ENCODE measurements around the gene SMG7. TPM values are rescaled to one million over a fixed set of nuclear protein-coding genes. Genes with fewer than 3 reads are reported as not detected.
A peak's percentile ranks its signal among the peaks of the same experiment; 100 is the strongest.
"Not testable (repeated sequence)": the region's sequence is repeated elsewhere in the genome, so short reads cannot be mapped to it uniquely, and the experiment has no call there.

Gene SMG7
- total RNA-seq: 10 to 100 TPM; 69.0 to 74.3 (median 70.3) TPM

DNA sequence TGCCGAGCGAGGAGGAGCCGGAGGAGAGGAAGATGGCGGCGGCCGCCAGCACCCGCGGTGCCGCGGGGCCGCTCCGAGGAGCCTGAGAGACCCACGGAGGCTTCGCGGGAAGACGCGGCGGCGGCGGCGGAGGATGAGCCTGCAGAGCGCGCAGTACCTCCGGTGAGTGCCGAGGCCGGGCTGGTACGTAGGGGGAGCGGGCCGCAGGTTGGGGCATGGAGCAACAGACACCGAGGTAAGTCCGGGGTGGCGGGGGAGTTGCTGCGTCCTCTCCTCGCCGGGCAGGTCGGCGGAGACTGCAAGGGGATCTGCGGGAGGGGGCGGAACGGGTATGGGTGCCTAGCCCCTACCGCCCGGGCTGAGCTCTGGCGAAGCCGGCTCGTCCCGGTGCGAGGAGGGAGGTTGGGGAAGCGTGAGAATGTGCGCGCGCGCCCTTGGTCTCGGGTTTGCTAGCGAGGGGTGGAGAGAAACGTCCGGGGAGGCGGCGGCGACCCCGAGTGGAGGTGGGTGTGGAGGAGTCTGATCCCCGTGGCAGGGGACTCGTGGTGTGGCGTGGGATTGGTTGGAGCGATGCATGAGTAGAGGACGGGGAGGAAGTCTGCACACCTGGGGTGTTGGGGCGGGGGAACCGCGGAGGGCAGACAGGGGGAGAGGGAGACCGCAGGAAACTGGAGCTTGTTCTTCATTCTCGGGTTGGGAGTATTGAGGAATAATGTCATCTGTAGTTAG, at the start of gene SMG7:
TSS of gene SMG7 (plus strand) at position 12 of the 729 bp plus-strand sequence. CDS start at position 134, 122 bp downstream.
- no peaks in the 10 kb centered on the region for H3K9me3 Mint-ChIP-seq
- no peaks in the 10 kb centered on the region for H3K27me3 Mint-ChIP-seq (ENCODE audit: low read depth)
- peaks cover 7% of the 10 kb centered on the region for H3K36me3 Mint-ChIP-seq (ENCODE audit: insufficient read depth)
- ATAC-seq (peak; percentile 2 to 4), DNase-seq (peak; percentile 47)
- H3K4me3 Mint-ChIP-seq: peak within 1 kb of the TSS; percentile 89
- H3K4me1 Mint-ChIP-seq (ENCODE audit: low read depth): peaks cover 34% of the 10 kb centered on the region

- ATAC-seq (no peak), DNase-seq (no peak)
- Mint-ChIP-seq H3K27me3 (ENCODE audit: low read depth) (peaks cover 41% of the 10 kb centered on the region), H3K9me3 (no peaks in the 10 kb centered on the region), H3K4me1 (ENCODE audit: low read depth) (peaks cover 3% of the 10 kb centered on the region), H3K4me3 (no peak overlapping the region), H3K36me3 (ENCODE audit: insufficient read depth) (no peaks in the 10 kb centered on the region)
Measured at GRCh38 chr1:183423541-183423940, 48.8 kb upstream of the SMG7 start.

DNA sequence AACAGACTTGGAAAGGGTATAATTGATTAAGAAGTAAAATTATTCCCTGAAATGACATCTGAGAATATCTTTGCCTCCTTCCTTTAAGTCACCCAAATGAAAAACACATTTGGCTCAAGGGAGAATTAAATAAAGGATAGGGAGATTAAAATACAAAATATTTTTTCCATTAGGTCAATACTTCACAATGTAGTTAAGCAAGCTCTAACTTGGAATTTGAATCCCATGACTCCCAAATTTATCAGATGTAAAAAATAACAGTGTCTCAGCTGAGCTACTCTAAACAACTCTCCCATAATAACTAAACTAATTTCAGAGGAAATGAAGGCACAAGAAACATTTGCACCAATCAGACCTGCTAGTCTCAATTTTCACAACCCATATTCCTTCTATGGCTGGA, 47.6 kb upstream of the SMG7 start:
- H3K27me3 Mint-ChIP-seq (ENCODE audit: low read depth): peaks cover 33% of the 10 kb centered on the region
- H3K36me3 Mint-ChIP-seq (ENCODE audit: insufficient read depth): no peaks in the 10 kb centered on the region
- DNase-seq (no peak), ATAC-seq (no peak)
- no peak overlapping the region for H3K4me3 Mint-ChIP-seq
- no peaks in the 10 kb centered on the region for H3K9me3 Mint-ChIP-seq
- H3K4me1 Mint-ChIP-seq (ENCODE audit: low read depth): no peaks in the 10 kb centered on the region

DNA sequence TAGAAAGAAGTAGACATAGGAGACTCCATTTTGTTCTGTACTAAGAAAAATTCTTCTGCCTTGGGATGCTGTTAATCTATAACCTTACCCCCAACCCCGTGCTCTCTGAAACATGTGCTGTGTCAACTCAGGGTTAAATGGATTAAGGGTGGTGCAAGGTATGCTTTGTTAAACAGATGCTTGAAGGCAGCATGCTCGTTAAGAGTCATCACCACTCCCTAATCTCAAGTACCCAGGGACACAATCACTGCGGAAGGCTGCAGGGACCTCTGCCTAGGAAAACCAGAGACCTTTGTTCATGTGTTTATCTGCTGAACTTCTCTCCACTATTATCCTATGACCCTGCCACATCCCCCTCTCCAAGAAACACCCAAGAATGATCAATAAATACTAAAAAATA, 44.7 kb upstream of the SMG7 start:
- not testable (repeated sequence) for H3K9me3 Mint-ChIP-seq, ATAC-seq

GRCh38 chr1:183431840-183432547, 40.3 kb upstream of the SMG7 start:
- Mint-ChIP-seq H3K4me1 (ENCODE audit: low read depth) (no peaks in the 10 kb centered on the region), H3K36me3 (ENCODE audit: insufficient read depth) (no peaks in the 10 kb centered on the region), H3K27me3 (ENCODE audit: low read depth) (peaks cover 20% of the 10 kb centered on the region), H3K4me3 (no peak overlapping the region), H3K9me3 (no peaks in the 10 kb centered on the region)
- DNase-seq (no peak), ATAC-seq (no peak)

More for the DNA sequence above, 44.7 kb upstream of the SMG7 start:
- DNase-seq; H3K36me3 Mint-ChIP-seq (ENCODE audit: insufficient read depth); H3K4me3 Mint-ChIP-seq; H3K4me1 Mint-ChIP-seq (ENCODE audit: low read depth): not testable (repeated sequence)
- H3K27me3 Mint-ChIP-seq (ENCODE audit: low read depth): peaks cover 25% of the 10 kb centered on the region

DNA sequence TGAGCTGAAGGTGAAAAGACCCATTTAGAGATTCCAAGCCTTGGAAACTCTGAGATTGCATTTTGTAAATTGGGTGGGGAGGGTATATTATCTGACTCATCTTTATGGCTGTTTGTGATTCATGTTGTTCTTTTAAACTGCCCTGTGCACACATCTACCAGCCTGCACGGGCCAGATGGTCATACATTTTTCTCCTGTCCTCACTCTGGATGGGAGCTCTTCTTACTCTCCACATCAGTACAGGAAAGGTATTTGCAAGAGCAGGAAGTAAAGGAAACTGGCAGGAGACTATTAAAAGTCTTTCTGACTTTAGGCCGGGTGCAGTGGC, 39.8 kb upstream of the SMG7 start:
- H3K9me3 Mint-ChIP-seq: no peaks in the 10 kb centered on the region
- no peak overlapping the region for H3K4me3 Mint-ChIP-seq
- DNase-seq: no peak
- H3K36me3 Mint-ChIP-seq (ENCODE audit: insufficient read depth): no peaks in the 10 kb centered on the region
- ATAC-seq: no peak
- H3K27me3 Mint-ChIP-seq (ENCODE audit: low read depth): peaks cover 20% of the 10 kb centered on the region
- H3K4me1 Mint-ChIP-seq (ENCODE audit: low read depth): no peaks in the 10 kb centered on the region

DNA sequence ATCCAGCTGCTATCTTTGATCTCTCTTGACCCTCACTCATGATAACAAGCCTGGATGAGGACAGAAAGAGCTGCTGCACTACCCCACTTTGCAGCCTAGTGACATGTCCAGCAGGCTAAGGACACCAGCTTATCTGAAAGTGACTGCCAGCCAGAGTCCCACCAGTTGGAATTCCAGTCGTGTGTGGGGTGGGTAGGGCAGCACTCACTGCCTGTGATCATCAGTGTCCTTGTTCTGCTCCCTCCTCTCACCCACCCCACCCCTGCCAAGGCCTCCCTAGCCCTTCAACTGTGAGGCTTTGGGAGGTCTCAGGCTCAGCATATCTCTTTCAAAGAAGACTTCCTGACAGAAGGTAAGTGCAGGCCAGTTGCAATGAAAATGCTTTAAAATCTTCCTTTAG, 38.6 kb upstream of the SMG7 start:
- no peaks in the 10 kb centered on the region for H3K36me3 Mint-ChIP-seq (ENCODE audit: insufficient read depth)
- no peak overlapping the region for H3K4me3 Mint-ChIP-seq
- no peak for DNase-seq
- no peak for ATAC-seq
- H3K27me3 Mint-ChIP-seq (ENCODE audit: low read depth): peaks cover 18% of the 10 kb centered on the region
- H3K4me1 Mint-ChIP-seq (ENCODE audit: low read depth): no peaks in the 10 kb centered on the region
- H3K9me3 Mint-ChIP-seq: no peaks in the 10 kb centered on the region

DNA sequence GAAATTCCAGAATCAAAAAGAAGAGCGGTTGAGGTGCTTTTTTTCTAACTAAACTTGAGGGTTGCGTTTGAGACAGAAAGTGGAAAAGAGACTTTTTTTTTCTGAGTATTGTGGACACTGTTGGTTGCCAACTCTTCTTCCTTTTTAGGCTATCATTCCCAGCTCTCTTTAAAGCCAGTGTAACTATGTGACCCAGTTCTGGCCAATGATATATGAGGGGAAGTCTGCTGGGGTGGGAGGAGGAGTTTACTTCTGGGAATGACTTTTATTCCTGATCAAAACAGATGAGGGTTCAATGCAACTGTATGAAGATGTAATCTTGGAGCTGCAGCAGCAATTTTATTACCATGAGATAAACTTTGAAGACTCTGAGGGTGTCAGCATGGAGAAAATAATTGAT, 36.8 kb upstream of the SMG7 start:
- H3K4me1 Mint-ChIP-seq (ENCODE audit: low read depth): no peaks in the 10 kb centered on the region
- H3K4me3 Mint-ChIP-seq: no peak overlapping the region
- DNase-seq (no peak), ATAC-seq (no peak)
- no peaks in the 10 kb centered on the region for H3K9me3 Mint-ChIP-seq
- H3K36me3 Mint-ChIP-seq (ENCODE audit: insufficient read depth): no peaks in the 10 kb centered on the region
- H3K27me3 Mint-ChIP-seq (ENCODE audit: low read depth): peaks cover 14% of the 10 kb centered on the region

DNA sequence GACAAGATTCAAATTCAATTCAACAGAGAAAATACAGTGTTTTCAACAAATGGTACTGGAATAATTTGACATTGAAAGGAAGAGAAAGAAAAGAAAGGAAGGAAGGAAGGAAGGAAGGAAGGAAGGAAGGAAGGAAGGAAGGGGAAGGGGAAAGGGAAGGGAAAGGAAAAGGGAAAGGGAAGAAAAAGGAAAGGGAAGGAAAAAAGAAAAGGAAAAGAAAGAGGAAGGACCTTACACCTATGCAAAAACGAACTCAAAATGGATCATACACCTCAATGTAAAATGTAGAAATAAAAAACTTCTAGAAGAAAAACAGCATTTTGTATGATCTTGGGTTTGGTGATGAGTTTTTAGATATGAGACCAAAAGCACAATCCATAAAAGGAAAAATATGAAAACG, 34.2 kb upstream of the SMG7 start:
- no peaks in the 10 kb centered on the region for H3K9me3 Mint-ChIP-seq

GRCh38 chr1:183443011-183443410, 29.3 kb upstream of the SMG7 start:
- Mint-ChIP-seq H3K36me3 (ENCODE audit: insufficient read depth) (no peaks in the 10 kb centered on the region), H3K4me1 (ENCODE audit: low read depth) (no peaks in the 10 kb centered on the region), H3K4me3 (no peak overlapping the region), H3K27me3 (ENCODE audit: low read depth) (peaks cover 2% of the 10 kb centered on the region), H3K9me3 (no peaks in the 10 kb centered on the region)
- DNase-seq (no peak), ATAC-seq (no peak)

More for the DNA sequence above, 34.2 kb upstream of the SMG7 start:
- H3K4me1 Mint-ChIP-seq (ENCODE audit: low read depth): no peaks in the 10 kb centered on the region
- peaks cover 9% of the 10 kb centered on the region for H3K27me3 Mint-ChIP-seq (ENCODE audit: low read depth)
- ATAC-seq (no peak), DNase-seq (no peak)
- H3K36me3 Mint-ChIP-seq (ENCODE audit: insufficient read depth): no peaks in the 10 kb centered on the region
- no peak overlapping the region for H3K4me3 Mint-ChIP-seq

GRCh38 chr1:183443466-183443865, 28.8 kb upstream of the SMG7 start:
- DNase-seq (no peak), ATAC-seq (no peak)
- Mint-ChIP-seq H3K9me3 (no peaks in the 10 kb centered on the region), H3K4me3 (no peak overlapping the region), H3K27me3 (ENCODE audit: low read depth) (peaks cover 2% of the 10 kb centered on the region), H3K4me1 (ENCODE audit: low read depth) (no peaks in the 10 kb centered on the region), H3K36me3 (ENCODE audit: insufficient read depth) (no peaks in the 10 kb centered on the region)

GRCh38 chr1:183444243-183444642, 28.1 kb upstream of the SMG7 start:
- ATAC-seq (no peak), DNase-seq (no peak)
- Mint-ChIP-seq H3K27me3 (ENCODE audit: low read depth) (peaks cover 2% of the 10 kb centered on the region), H3K4me3 (no peak overlapping the region), H3K36me3 (ENCODE audit: insufficient read depth) (no peaks in the 10 kb centered on the region), H3K9me3 (no peaks in the 10 kb centered on the region), H3K4me1 (ENCODE audit: low read depth) (no peaks in the 10 kb centered on the region)

GRCh38 chr1:183449223-183449770, 23.0 kb upstream of the SMG7 start:
- no peaks in the 10 kb centered on the region for H3K4me1 Mint-ChIP-seq (ENCODE audit: low read depth)
- peaks cover 5% of the 10 kb centered on the region for H3K27me3 Mint-ChIP-seq (ENCODE audit: low read depth)
- H3K36me3 Mint-ChIP-seq (ENCODE audit: insufficient read depth): no peaks in the 10 kb centered on the region
- DNase-seq (no peak), ATAC-seq (no peak)
- H3K4me3 Mint-ChIP-seq: no peak overlapping the region
- H3K9me3 Mint-ChIP-seq: no peaks in the 10 kb centered on the region

DNA sequence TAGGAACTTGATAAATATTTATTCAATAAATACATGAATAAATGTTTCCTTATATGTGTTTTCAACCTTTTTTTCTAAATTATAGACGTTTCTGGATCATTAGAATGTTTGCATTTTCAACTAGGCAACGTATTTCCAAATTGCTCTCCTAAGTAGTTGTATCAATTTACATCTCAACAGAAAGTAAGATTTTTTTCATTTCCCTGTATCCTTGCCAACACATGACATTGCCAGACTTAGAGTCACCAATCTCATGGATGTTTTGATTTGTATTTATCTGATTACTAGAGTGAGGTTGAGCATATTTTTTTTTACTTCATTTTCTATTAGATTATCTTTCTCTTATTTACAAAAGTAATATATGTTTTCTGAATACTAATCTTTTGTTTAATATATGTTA, 22.2 kb upstream of the SMG7 start:
- peaks cover 12% of the 10 kb centered on the region for H3K27me3 Mint-ChIP-seq (ENCODE audit: low read depth)
- no peaks in the 10 kb centered on the region for H3K36me3 Mint-ChIP-seq (ENCODE audit: insufficient read depth)
- H3K4me1 Mint-ChIP-seq (ENCODE audit: low read depth): no peaks in the 10 kb centered on the region
- no peak for DNase-seq
- no peak for ATAC-seq
- H3K4me3 Mint-ChIP-seq: no peak overlapping the region
- no peaks in the 10 kb centered on the region for H3K9me3 Mint-ChIP-seq

DNA sequence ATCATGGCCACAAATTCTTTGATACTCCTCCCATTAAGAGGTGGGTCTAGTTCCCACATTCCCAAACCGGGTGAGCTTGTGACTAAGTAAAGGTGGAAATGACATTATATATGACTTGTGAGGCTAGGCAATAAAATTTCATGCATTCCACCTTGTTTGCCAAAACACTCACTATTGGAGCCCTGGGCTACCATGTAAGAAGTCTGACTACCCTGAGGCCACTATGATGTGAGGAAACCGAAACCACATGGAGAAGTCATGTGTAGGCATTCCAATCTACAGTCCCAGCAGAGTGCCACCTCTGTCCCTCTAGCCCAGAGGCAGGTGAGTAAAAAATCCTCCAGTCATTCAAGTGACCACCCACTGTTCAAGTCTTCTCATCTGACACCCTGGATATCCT, 17.9 kb upstream of the SMG7 start:
- no peak for DNase-seq

More for the DNA sequence above, 17.9 kb upstream of the SMG7 start:
- no peaks in the 10 kb centered on the region for H3K36me3 Mint-ChIP-seq (ENCODE audit: insufficient read depth)
- ATAC-seq: no peak
- H3K4me3 Mint-ChIP-seq: no peak overlapping the region
- H3K9me3 Mint-ChIP-seq: no peaks in the 10 kb centered on the region
- H3K27me3 Mint-ChIP-seq (ENCODE audit: low read depth): peaks cover 35% of the 10 kb centered on the region
- no peaks in the 10 kb centered on the region for H3K4me1 Mint-ChIP-seq (ENCODE audit: low read depth)
